Lower lobe of right lung (tissue), 2 donors: ENCODE measurements around the gene ADGRG1. TPM values are rescaled to one million over a fixed set of nuclear protein-coding genes. Genes with fewer than 3 reads are reported as not detected.

Source experiments
- ATAC-seq, 2 donors: fragments of 200-7000 bp; cut with Tn5 transposase; one replicate each; pipeline ENCODE4 v1.9.1; 2020 to 2022; ENCODE audit warnings: mild to moderate bottlenecking in 2 of 2, moderate library complexity in 2 of 2
- DNase-seq: peaks from one replicate; pipeline ENCODE4 v3.0.0-alpha.2; 2020
- H3K27ac ChIP-seq: fragments of 200-600 bp; one replicate; pipeline ENCODE4 v1.8.0; 2022
- H3K27me3 ChIP-seq: fragments of 200-600 bp; one replicate; pipeline ENCODE4 v1.8.0; 2022; ENCODE audit warnings: low read depth
- H3K36me3 ChIP-seq: fragments of 200-600 bp; one replicate; pipeline ENCODE4 v1.8.0; 2022; ENCODE audit warnings: mild to moderate bottlenecking
- H3K4me1 ChIP-seq: fragments of 200-600 bp; one replicate; pipeline ENCODE4 v1.8.0; 2022
- H3K4me3 ChIP-seq: fragments of 200-600 bp; one replicate; pipeline ENCODE4 v1.8.0; 2022; ENCODE audit warnings: mild to moderate bottlenecking
- H3K9me3 ChIP-seq: fragments of 200-600 bp; one replicate; pipeline ENCODE4 v1.8.0; 2022
- intact Hi-C: fragments of 100-400 bp; cut with DNase I; formaldehyde crosslinking; loops from one replicate; pipeline ENCODE4 v1.11.0; 2022
- total RNA-seq: library from RNA; stranded (reverse); fragmentation: NEBNext Ultra II Directional; extraction: Animal tissue kit (Norgen Biotek cat#: 25700); gene quantifications from one replicate; pipeline ENCODE4 v1.2.1, GENCODE V29; 2021
- TF ChIP-seq, protein P1 (sequence below): fragments of 200-600 bp; IDR thresholded peaks from one replicate; pipeline ENCODE4 v1.8.0; 2022; ENCODE audit warnings: antibody characterized with exemption, mild to moderate bottlenecking
- donor health status: DM: no; HTN: yes; CAD: no; lungs with severe emphysema.

ADGRG1 gene
- total RNA-seq, 1 donor from 2014 or later: 37.9 TPM

DNA sequence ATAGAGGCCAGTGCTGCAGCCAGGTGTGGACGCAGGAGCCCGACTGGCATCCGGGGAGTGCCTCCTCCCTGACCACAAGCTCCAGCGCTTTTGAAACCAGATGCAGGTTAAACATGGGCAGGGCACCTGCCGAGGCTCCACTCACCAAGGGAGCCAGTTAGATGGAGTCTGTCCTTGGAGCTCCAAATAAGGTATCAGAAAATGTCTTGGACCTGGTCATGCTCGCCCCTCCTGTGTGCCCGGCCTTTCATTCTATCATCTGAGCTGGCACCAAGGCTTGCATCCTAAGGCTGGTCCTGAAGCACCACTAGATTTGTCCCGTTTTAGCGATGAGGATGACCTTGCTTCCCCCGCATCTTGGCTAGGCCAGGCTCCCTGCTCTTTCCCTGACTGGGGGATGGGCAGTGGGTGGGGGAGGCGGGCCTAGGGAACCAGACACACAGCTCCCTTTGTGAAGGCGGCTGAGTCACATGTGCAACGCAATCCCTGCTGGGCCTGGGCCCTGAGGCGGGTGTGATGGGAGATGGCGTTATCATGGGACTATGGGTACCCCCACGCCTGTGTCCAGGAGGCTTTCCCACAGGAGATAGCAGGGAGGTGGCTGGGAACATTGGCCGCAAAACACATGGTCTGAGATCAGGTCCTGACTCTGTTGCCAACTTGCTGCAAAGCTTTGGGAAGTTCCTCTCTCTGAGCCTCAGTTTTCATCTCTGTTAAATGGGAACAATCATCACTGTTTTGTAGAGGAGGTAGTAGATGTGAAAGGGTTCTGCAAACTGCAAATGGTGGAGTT is 5.0 kb upstream of the ADGRG1 start:
- intact Hi-C loops: no loop called here
- DNase-seq: peak; percentile 65
- no peak overlapping the region for H3K4me3 ChIP-seq
- no peak overlapping the region for H3K27ac ChIP-seq
- H3K4me1 ChIP-seq: peaks cover 42% of the 10 kb centered on the region
- no peaks in the 10 kb centered on the region for H3K27me3 ChIP-seq
- ATAC-seq: peak in 1 of 2 donors; percentile 39
- no peaks in the 10 kb centered on the region for H3K36me3 ChIP-seq
- no peaks in the 10 kb centered on the region for H3K9me3 ChIP-seq
- TF ChIP-seq, protein P1, sequence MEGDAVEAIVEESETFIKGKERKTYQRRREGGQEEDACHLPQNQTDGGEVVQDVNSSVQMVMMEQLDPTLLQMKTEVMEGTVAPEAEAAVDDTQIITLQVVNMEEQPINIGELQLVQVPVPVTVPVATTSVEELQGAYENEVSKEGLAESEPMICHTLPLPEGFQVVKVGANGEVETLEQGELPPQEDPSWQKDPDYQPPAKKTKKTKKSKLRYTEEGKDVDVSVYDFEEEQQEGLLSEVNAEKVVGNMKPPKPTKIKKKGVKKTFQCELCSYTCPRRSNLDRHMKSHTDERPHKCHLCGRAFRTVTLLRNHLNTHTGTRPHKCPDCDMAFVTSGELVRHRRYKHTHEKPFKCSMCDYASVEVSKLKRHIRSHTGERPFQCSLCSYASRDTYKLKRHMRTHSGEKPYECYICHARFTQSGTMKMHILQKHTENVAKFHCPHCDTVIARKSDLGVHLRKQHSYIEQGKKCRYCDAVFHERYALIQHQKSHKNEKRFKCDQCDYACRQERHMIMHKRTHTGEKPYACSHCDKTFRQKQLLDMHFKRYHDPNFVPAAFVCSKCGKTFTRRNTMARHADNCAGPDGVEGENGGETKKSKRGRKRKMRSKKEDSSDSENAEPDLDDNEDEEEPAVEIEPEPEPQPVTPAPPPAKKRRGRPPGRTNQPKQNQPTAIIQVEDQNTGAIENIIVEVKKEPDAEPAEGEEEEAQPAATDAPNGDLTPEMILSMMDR: no peak

DNA sequence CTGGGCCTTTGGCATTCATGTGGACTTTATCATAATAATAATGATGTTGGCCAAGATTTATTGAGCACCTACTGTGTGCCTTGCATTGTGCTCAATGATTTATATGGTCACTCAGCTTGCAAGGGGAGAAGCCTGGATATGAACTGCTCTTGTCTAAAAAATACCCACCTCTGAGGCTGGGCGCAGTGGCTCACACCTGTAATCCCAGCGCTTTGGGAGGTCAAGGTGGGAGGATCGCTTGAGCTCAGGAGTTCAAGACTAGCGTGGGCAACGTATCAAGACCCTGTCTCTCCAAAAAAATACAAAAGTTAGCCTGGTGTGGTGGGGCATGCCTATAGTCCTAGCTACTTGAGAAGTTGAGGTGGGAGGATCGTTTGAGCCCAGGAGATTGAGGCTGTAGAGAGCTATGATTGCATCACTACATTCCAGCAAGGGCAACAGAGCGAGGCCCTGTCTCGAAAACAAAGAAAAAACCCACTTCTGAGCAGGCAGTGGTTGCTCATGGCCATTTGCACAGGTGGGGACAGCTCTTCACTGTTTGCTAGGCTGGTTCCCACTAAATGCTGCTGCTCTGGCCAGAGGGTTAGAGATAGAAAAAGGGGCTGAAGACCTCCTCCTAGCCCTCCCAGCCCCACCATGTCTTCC is 4.3 kb upstream of the ADGRG1 start:
- ATAC-seq (no peak), DNase-seq (no peak)
- no peak overlapping the region for H3K27ac ChIP-seq
- H3K4me3 ChIP-seq: no peak overlapping the region
- H3K36me3 ChIP-seq: no peaks in the 10 kb centered on the region
- intact Hi-C loops: no loop called here
- TF ChIP-seq, protein P1: no peak
- peaks cover 41% of the 10 kb centered on the region for H3K4me1 ChIP-seq
- H3K27me3 ChIP-seq: no peaks in the 10 kb centered on the region
- no peaks in the 10 kb centered on the region for H3K9me3 ChIP-seq

DNA sequence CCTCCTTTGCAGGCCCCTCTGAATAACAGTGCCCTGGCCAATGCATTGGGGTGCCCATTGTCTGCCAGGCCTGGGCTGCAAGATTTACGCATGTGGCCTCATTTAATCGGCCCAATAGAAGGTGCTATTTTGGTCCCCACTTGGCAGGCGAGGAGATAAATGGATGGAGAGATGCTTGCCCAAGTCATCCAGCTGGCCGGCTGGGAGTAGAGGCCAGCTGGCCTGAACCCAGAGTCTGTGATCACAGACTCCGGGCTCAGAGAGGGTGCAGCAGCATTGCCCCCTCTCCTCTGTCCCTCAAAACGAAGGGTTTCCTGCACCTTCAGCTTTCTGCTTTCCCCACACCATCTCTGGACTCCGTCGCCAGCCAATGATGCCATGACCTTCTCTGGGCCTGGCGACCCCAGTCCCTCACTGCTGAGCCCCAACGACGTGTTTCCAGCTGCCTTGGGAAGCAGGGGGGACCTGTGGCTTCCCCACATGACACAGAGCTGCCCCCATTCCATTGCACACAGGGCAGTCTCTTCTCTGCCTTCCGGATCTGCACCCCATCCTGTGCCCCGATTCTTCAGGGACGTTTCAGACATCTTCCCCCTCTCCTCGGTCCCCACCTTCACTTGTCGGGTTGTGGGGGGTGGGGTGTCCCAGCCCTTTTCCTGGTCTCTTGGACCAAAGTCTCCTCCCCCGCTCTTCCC is 3.5 kb upstream of the ADGRG1 start:
- intact Hi-C loops: no loop called here
- Histone ChIP-seq H3K4me1 (peaks cover 41% of the 10 kb centered on the region), H3K36me3 (no peaks in the 10 kb centered on the region), H3K4me3 (no peak overlapping the region), H3K27ac (no peak overlapping the region), H3K9me3 (no peaks in the 10 kb centered on the region), H3K27me3 (no peaks in the 10 kb centered on the region)
- ATAC-seq: no peak
- TF ChIP-seq, protein P1: no peak
- DNase-seq: no peak

DNA sequence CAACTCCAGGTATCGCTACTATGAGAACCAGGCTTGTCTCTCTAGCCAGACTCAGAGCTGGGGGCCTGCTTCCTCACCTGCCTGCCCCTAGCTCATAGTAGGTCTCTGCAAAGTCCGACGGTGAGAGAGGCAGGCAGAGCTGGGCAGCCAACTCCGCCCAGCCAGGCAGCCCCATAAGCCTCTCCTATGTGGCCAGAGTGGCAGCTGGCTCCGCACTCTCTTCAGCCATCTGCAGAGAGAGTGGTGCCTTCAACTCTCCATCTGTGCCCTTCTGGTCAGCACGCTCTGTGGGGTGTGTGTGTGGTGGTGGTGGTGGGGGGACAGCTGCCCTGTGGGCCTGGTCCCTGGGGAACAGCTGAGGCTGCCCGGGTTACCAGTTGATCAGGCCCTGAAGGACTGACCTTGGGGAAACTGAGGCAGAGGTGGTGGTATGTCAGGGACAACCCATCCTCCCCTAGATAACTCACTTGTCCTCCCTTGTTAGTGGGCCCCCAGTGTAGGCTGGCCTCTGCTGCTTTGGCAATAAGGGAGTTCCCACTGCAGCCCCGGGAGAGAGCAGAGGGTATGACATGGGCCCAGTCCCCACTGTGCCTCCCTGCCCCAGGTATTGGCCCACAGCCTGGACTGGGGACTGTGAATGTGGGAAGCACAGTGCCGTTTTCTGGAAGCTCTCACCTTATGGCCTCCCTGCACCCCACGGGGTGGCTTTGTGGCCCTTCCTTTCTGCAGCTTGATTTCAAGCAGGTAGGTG is 1.8 kb upstream of the ADGRG1 start:
- no peaks in the 10 kb centered on the region for H3K9me3 ChIP-seq
- no peak overlapping the region for H3K4me3 ChIP-seq
- H3K36me3 ChIP-seq: no peaks in the 10 kb centered on the region
- intact Hi-C loops: no loop called here
- no peaks in the 10 kb centered on the region for H3K27me3 ChIP-seq
- no peak overlapping the region for H3K27ac ChIP-seq
- ATAC-seq: no peak
- TF ChIP-seq, protein P1: no peak
- peaks cover 41% of the 10 kb centered on the region for H3K4me1 ChIP-seq
- no peak for DNase-seq

DNA sequence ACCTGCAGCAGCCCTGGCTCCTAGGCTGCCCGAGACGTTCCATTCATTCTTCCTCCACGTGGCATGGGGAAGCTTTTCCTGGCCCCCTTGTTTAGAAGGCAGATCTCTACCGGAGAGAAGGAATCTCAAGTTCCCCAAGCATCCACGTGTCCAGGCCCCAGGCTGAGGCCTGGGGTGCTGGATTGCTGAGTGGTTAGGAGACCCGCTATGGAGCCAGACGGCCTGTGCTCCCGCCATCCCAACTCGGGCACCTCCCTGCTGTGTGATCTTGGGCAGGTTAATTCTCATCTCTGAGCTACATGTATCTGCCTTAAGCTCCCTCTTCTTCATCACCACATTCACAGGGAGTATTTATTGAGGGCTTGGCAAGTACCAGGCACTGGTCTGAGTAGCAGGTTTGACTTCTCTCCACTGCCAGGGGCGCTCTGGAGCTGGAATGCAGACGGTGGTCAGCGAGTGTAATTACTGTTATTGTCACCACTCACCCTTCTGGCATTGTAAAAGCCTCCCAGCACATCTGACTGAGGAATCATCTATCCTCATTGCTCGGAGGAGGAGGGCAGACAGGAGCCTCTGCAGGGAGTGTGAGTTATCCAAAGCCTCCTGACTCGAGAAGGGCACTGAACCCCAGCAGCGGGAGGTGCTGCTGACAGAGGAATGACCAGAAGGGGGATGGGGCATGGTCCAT is 1.1 kb upstream of the ADGRG1 start:
- H3K36me3 ChIP-seq: no peaks in the 10 kb centered on the region
- H3K4me1 ChIP-seq: peaks cover 40% of the 10 kb centered on the region
- H3K9me3 ChIP-seq: no peaks in the 10 kb centered on the region
- no peak for DNase-seq
- no peak overlapping the region for H3K4me3 ChIP-seq
- no peaks in the 10 kb centered on the region for H3K27me3 ChIP-seq
- no peak for ATAC-seq
- H3K27ac ChIP-seq: peak overlapping the region; percentile 65
- TF ChIP-seq, protein P1: no peak
- intact Hi-C loops: no loop called here
